Breast epithelium (tissue), 4 donors: Measurements from ENCODE around the gene BABAM2. TPM values are rescaled to one million over a fixed set of nuclear protein-coding genes. Genes with fewer than 3 reads are reported as not detected.
"Not testable (repeated sequence)": the region's sequence is repeated elsewhere in the genome, so short reads cannot be mapped to it uniquely, and the experiment has no call there.

Experiments used
- DNase-seq, 2 donors: peaks; one replicate each; pipeline ENCODE4 v3.0.0-alpha.2; 2019; ENCODE audit warnings: low spot score in 2 of 2
- H3K27ac ChIP-seq, 2 donors: fragments of 200-600 bp; sonication (generic) in 1 of 2; one replicate each; pipeline ENCODE4 v1.5.1; 2016 to 2019; ENCODE audit warnings: mild to moderate bottlenecking in 1 of 2
- H3K27me3 ChIP-seq, 2 donors: fragments of 200-600 bp; sonication (generic) in 1 of 2; one replicate each; pipeline versions ENCODE4 v1.5.1 to v1.6.0; 2017 to 2019; ENCODE audit warnings: control low read depth in 1 of 2, mild to moderate bottlenecking in 1 of 2
- H3K36me3 ChIP-seq: fragments of 200-600 bp; one replicate; pipeline ENCODE4 v1.5.1; 2019
- H3K4me1 ChIP-seq, 2 donors: fragments of 200-600 bp; sonication (generic); one replicate each; pipeline ENCODE4 v1.5.1; 2016 to 2019; ENCODE audit warnings: control low read depth in 1 of 2
- H3K4me3 ChIP-seq, 3 donors: fragments of 200-600 bp; sonication (generic); 1 replicate in 2 of 3; 2 replicates in 1 of 3; pipeline ENCODE4 v1.5.1; 2016 to 2019; ENCODE audit warnings: mild to moderate bottlenecking in 3 of 3, moderate library complexity in 2 of 3
- H3K9me3 ChIP-seq, 2 donors: fragments of 200-600 bp; sonication (generic) in 1 of 2; one replicate each; pipeline ENCODE4 v1.5.1; 2016 to 2019; ENCODE audit warnings: control low read depth in 1 of 2
- POLR2A ChIP-seq: fragments of 450-650 bp; IDR thresholded peaks from one replicate; pipeline ENCODE4 v1.6.1; 2016; ENCODE audit warnings: antibody characterized with exemption, mild to moderate bottlenecking, moderate library complexity
- POLR2AphosphoS5 ChIP-seq, 3 donors: sonication (generic); formaldehyde crosslinking; IDR thresholded peaks; one replicate each; pipeline ENCODE4 v1.6.1; 2017; ENCODE audit warnings: antibody characterized with exemption in 3 of 3
- intact Hi-C: fragments of 100-400 bp; cut with DNase I; formaldehyde crosslinking; loops from one replicate; pipeline ENCODE4 v1.15.1; 2023; ENCODE audit warnings: low total_unique reads
- total RNA-seq, 3 donors: library from RNA; depleted of rRNA; stranded (reverse); fragments of >200 nt; gene quantifications; one replicate each; pipeline ENCODE4 v1.1.0, GENCODE V29; 2016
- TF ChIP-seq, protein P1 (sequence below), 3 donors: fragments of 450-650 bp; IDR thresholded peaks; one replicate each; pipeline ENCODE4 v1.5.1; 2016 to 2017; ENCODE audit warnings: antibody characterized with exemption in 3 of 3, mild to moderate bottlenecking in 3 of 3, moderate library complexity in 3 of 3

Gene BABAM2
- total RNA-seq, 3 donors from 2014 or later, result 34.7 to 46.2 (median 37.4) TPM

DNA sequence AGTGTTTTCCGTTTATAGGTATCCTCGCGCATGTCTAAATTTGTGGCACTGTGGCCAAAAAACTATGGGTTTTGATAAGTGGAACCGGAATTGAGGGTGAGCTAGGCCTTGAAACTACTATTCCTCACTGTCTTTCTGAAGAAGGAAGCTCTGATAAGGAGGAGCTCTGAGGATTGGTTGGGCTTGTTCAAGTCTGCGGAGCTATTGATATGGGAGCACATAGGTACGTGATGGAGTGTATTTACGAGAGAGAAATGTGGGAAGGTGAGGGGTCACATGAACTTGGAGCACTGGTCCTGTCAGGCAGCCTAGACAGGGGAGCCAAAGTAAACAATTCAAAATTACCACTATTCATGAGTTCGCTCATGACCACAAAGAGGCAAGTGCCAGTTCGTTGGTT is 131.4 kb downstream of the BABAM2 start:
- H3K4me1 ChIP-seq, result no peaks in the 10 kb centered on the region
- H3K27ac ChIP-seq, result no peak overlapping the region
- no peaks in the 10 kb centered on the region for H3K27me3 ChIP-seq
- no peak overlapping the region for H3K4me3 ChIP-seq
- DNase-seq, result no peak
- no peaks in the 10 kb centered on the region for H3K36me3 ChIP-seq
- TF ChIP-seq, protein P1, sequence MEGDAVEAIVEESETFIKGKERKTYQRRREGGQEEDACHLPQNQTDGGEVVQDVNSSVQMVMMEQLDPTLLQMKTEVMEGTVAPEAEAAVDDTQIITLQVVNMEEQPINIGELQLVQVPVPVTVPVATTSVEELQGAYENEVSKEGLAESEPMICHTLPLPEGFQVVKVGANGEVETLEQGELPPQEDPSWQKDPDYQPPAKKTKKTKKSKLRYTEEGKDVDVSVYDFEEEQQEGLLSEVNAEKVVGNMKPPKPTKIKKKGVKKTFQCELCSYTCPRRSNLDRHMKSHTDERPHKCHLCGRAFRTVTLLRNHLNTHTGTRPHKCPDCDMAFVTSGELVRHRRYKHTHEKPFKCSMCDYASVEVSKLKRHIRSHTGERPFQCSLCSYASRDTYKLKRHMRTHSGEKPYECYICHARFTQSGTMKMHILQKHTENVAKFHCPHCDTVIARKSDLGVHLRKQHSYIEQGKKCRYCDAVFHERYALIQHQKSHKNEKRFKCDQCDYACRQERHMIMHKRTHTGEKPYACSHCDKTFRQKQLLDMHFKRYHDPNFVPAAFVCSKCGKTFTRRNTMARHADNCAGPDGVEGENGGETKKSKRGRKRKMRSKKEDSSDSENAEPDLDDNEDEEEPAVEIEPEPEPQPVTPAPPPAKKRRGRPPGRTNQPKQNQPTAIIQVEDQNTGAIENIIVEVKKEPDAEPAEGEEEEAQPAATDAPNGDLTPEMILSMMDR (IDR thresholded peaks at IDR 0.05), result no peak
- TF ChIP-seq POLR2AphosphoS5 (IDR thresholded peaks at IDR 0.05), result no peak
- no peak for TF ChIP-seq POLR2A
- H3K9me3 ChIP-seq, result no peaks in the 10 kb centered on the region
- intact Hi-C loops, result no loop called here

DNA sequence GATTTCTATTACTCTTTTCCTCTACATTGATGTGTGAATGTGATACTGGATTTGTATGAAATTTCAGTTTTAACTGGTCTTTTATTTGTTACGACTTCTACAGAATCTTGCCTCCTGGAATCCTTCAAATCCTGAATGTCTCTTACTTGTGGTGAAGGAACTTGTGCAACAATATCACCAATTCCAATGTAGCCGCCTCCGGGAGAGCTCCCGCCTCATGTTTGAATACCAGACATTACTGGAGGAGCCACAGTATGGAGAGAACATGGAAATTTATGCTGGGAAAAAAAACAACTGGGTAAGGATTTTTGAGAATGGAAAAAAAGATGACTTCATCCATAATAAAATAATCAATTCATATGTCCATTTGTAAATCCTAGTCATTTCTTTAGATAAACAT is 134.6 kb downstream of the BABAM2 start:
- Histone ChIP-seq H3K27me3 (no peaks in the 10 kb centered on the region), H3K27ac (no peak overlapping the region), H3K4me1 (no peaks in the 10 kb centered on the region), H3K4me3 (no peak overlapping the region), H3K36me3 (no peaks in the 10 kb centered on the region), H3K9me3 (no peaks in the 10 kb centered on the region)
- TF ChIP-seq, protein P1 (IDR thresholded peaks at IDR 0.05), result no peak
- no peak for TF ChIP-seq POLR2AphosphoS5 (IDR thresholded peaks at IDR 0.05)
- no peak for TF ChIP-seq POLR2A
- intact Hi-C loops, result loop anchor here (5.0 kb wide), 1 partner anchor 1192 kb away; no protein-coding TSS in a partner anchor
- DNase-seq, result no peak

DNA sequence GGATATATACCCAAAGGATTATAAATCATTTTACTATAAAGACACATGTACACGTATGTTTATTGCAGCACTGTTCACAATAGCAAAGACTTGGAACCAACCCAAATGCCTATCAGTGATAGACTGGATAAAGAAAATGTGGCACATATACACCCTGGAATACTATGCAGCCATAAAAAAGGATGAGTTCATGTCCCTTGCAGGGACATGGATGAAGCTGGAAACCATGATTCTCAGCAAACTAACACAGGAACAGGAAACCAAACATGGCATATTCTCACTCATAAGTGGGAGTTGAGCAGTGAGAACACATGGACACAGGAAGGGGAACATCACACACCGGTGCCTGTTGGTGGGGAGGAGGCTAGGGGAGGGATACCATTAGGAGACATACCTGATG is 135.7 kb downstream of the BABAM2 start:
- H3K27ac ChIP-seq, H3K9me3 ChIP-seq, H3K4me3 ChIP-seq, H3K36me3 ChIP-seq, H3K4me1 ChIP-seq, DNase-seq, H3K27me3 ChIP-seq: not testable (repeated sequence)
- intact Hi-C loops, result loop anchor here (5.0 kb wide), 1 partner anchor 1191 kb away; no protein-coding TSS in a partner anchor

- no peak for DNase-seq
- TF ChIP-seq POLR2AphosphoS5 (IDR thresholded peaks at IDR 0.05) (no peak), POLR2A (no peak)
- TF ChIP-seq, protein P1 (IDR thresholded peaks at IDR 0.05), result no peak
- no peak overlapping the region for H3K27ac ChIP-seq
- intact Hi-C loops, result loop anchor here (5.0 kb wide), 1 partner anchor 1189 kb away; no protein-coding TSS in a partner anchor
- H3K27me3 ChIP-seq, result no peaks in the 10 kb centered on the region
- no peaks in the 10 kb centered on the region for H3K9me3 ChIP-seq
- no peaks in the 10 kb centered on the region for H3K4me1 ChIP-seq
- H3K36me3 ChIP-seq, result no peaks in the 10 kb centered on the region
- no peak overlapping the region for H3K4me3 ChIP-seq
Measured at GRCh38 chr2:28028025-28028424, 137.5 kb downstream of the BABAM2 start.

DNA sequence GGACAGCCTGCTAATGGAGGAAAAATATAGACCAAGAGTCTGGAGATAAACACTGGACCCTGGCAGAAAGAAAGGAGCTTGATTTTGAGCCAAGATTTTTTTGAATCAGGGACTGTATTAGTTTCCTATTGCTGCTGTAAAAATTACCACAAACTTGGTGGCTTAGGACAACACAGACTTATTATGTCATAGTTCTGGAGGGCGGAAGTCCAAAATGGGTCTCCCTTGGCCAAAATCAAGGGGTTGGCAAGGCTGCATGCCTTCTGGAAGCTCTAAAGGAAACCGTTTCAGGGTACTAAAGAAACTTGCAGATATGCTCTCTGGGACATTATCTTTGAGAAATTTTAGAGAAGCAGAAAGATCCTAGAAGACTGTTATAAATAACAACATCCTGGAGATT is 140.1 kb downstream of the BABAM2 start:
- Histone ChIP-seq H3K9me3 (no peaks in the 10 kb centered on the region), H3K27me3 (no peaks in the 10 kb centered on the region), H3K27ac (no peak overlapping the region), H3K4me3 (no peak overlapping the region), H3K4me1 (no peaks in the 10 kb centered on the region), H3K36me3 (no peaks in the 10 kb centered on the region)
- TF ChIP-seq, protein P1 (IDR thresholded peaks at IDR 0.05), result no peak
- TF ChIP-seq POLR2AphosphoS5 (IDR thresholded peaks at IDR 0.05) (no peak), POLR2A (no peak)
- intact Hi-C loops, result no loop called here
- DNase-seq, result no peak

DNA sequence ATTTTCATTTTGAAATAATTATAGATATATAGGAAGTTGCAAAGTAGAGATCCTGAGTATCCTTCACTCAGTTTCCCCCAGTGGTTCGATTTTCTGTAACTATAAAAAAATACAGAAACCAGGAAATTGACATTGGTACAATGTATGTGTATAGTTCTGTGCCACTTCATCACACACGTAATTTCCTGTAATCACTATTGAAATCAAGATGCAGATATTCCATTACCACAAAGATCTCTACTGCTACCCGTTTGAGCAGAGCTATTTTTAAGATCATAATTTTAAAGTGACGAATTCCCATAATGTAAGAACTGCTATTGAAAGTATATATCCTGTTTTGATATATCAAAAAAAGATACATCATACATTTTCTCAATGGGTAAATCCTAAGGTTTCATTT is 142.3 kb downstream of the BABAM2 start:
- Histone ChIP-seq H3K36me3 (no peaks in the 10 kb centered on the region), H3K9me3 (no peaks in the 10 kb centered on the region), H3K27me3 (no peaks in the 10 kb centered on the region), H3K27ac (no peak overlapping the region), H3K4me1 (no peaks in the 10 kb centered on the region), H3K4me3 (no peak overlapping the region)
- intact Hi-C loops, result no loop called here
- no peak for TF ChIP-seq POLR2A
- TF ChIP-seq POLR2AphosphoS5 (IDR thresholded peaks at IDR 0.05), result no peak
- no peak for DNase-seq
